Panc1 (cell line): ENCODE measurements around the gene LRRC23. TPM values are rescaled to one million over a fixed set of nuclear protein-coding genes. Genes with fewer than 3 reads are reported as not detected.

Experiments
- ATAC-seq: fragments of 200-7000 bp; cut with Tn5 transposase; 2 replicates; pipeline ENCODE4 v1.9.1; 2020; ENCODE audit warnings: mild to moderate bottlenecking, moderate library complexity
- BruUV-seq: library from RNA; stranded (reverse); fragments of 400-500 nt; replicated peaks from 2 replicates; lab custom pipeline; 2021; lab: Mats Ljungman, UMichigan
- CTCF ChIA-PET: fragments of 300-600 bp; sonication (Branson Sonifier 250); formaldehyde crosslinking; loops from one replicate; lab custom pipeline; 2022; ENCODE audit warnings: antibody characterized with exemption; lab: Charles Lee
- POLR2A ChIA-PET: fragments of 300-600 bp; sonication (Branson Sonifier 250); formaldehyde crosslinking; loops from one replicate; lab custom pipeline; 2022; ENCODE audit warnings: antibody characterized with exemption; lab: Charles Lee
- DNase-seq: peaks from one replicate; pipeline ENCODE4 v3.0.0-alpha.2; 2010; ENCODE audit warnings: low read depth, low spot score
- H3K27ac ChIP-seq: 2 replicates; pipeline ENCODE4 v1.5.1; 2011; ENCODE audit warnings: mild to moderate bottlenecking, low read length, inconsistent platforms
- H3K27me3 ChIP-seq: fragments of 200-500 bp; sonication (Bioruptor generic); 2 replicates; pipeline ENCODE4 v1.6.0; 2014; ENCODE audit warnings: low read length, inconsistent platforms; ENCODE audit not compliant: control insufficient read depth, insufficient read depth
- H3K36me3 ChIP-seq: fragments of 200-500 bp; sonication (Bioruptor generic); 2 replicates; pipeline ENCODE4 v1.5.1; 2014; ENCODE audit warnings: inconsistent platforms, mild to moderate bottlenecking, low read length, moderate library complexity; ENCODE audit not compliant: control insufficient read depth, insufficient read depth
- H3K4me1 ChIP-seq: 2 replicates; pipeline ENCODE4 v1.5.1; 2011; ENCODE audit warnings: inconsistent platforms, mild to moderate bottlenecking, low read length, moderate library complexity; ENCODE audit not compliant: control insufficient read depth, insufficient read depth
- H3K4me3 ChIP-seq, 2 experiments: 2 replicates each; pipeline ENCODE4 v1.5.1; 2011 to 2012; ENCODE audit warnings: low read depth in 2 of 2, low read length in 2 of 2, mild to moderate bottlenecking in 2 of 2, inconsistent platforms in 1 of 2, moderate library complexity in 1 of 2
- H3K9me3 ChIP-seq: fragments of 200-500 bp; sonication (Bioruptor generic); 2 replicates; pipeline ENCODE4 v1.5.1; 2014; ENCODE audit warnings: low read depth, mild to moderate bottlenecking, inconsistent platforms, low read length, moderate library complexity; ENCODE audit not compliant: control insufficient read depth, insufficient read depth
- CTCF ChIP-seq: fragments of 450-650 bp; IDR thresholded peaks from 2 replicates; pipeline ENCODE4 v1.5.1; 2017; ENCODE audit warnings: mild to moderate bottlenecking
- POLR2AphosphoS5 ChIP-seq: IDR thresholded peaks from 2 replicates; pipeline ENCODE4 v1.6.1; 2012; ENCODE audit warnings: mild to moderate bottlenecking, low read depth, low read length, moderate library complexity
- SIN3A ChIP-seq: IDR thresholded peaks from 2 replicates; pipeline ENCODE4 v1.6.1; 2012; ENCODE audit warnings: low read depth, mild to moderate bottlenecking, low read length, moderate library complexity, borderline replicate concordance; ENCODE audit not compliant: insufficient read depth
- TCF7L2 ChIP-seq: IDR thresholded peaks from 2 replicates; pipeline ENCODE4 v1.6.1; 2011; ENCODE audit warnings: mild to moderate bottlenecking, low read depth, low read length, inconsistent platforms
- in situ Hi-C: cut with HindIII; loops from 2 replicates; pipeline ENCODE4 v1.10.0; 2016; ENCODE audit warnings: low sequenced_read_pairs, low pct_unique_long_range_greater_than_20kb
- intact Hi-C: fragments of 100-400 bp; cut with micrococcal nuclease; formaldehyde crosslinking; loops from one replicate; pipeline ENCODE4 v1.10.0; 2022; ENCODE audit not compliant: unreplicated experiment
- total RNA-seq: library from RNA; stranded (reverse); gene quantifications from one replicate; pipeline ENCODE4 v1.2.1, GENCODE V29; 2021; ENCODE audit not compliant: unreplicated experiment
- TF ChIP-seq, protein P1 (sequence below), 2 experiments: IDR thresholded peaks; 2 replicates each; pipeline ENCODE4 v1.6.1; 2011 to 2012; ENCODE audit warnings: low read depth in 2 of 2, control low read depth in 1 of 2, low read length in 1 of 2, mild to moderate bottlenecking in 1 of 2, moderate library complexity in 1 of 2; ENCODE audit not compliant: insufficient read depth in 1 of 2

LRRC23 gene
- total RNA-seq, 1 experiment from 2014 or later: 6.5 TPM

DNA sequence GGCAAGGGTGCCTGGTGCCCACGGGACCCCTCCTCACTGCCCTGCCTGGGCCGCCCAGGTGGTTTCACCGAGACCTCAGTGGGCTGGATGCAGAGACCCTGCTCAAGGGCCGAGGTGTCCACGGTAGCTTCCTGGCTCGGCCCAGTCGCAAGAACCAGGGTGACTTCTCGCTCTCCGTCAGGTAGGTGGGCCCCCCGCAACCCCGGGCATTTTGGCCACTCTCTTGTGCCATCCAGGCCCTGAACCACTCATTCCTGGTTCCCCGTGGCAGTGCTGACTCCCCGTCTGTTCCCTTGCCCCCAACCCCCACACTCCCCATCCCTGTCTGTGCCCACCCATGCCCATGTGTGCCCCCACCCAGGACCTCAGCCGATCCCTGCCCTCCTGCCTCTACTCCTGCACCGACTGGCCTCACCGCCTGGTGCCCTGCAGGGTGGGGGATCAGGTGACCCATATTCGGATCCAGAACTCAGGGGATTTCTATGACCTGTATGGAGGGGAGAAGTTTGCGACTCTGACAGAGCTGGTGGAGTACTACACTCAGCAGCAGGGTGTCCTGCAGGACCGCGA lies 47.0 kb downstream of the LRRC23 start:
- CTCF ChIA-PET: no interaction called here
- ATAC-seq: no peak
- H3K27ac ChIP-seq: no peak overlapping the region

DNA sequence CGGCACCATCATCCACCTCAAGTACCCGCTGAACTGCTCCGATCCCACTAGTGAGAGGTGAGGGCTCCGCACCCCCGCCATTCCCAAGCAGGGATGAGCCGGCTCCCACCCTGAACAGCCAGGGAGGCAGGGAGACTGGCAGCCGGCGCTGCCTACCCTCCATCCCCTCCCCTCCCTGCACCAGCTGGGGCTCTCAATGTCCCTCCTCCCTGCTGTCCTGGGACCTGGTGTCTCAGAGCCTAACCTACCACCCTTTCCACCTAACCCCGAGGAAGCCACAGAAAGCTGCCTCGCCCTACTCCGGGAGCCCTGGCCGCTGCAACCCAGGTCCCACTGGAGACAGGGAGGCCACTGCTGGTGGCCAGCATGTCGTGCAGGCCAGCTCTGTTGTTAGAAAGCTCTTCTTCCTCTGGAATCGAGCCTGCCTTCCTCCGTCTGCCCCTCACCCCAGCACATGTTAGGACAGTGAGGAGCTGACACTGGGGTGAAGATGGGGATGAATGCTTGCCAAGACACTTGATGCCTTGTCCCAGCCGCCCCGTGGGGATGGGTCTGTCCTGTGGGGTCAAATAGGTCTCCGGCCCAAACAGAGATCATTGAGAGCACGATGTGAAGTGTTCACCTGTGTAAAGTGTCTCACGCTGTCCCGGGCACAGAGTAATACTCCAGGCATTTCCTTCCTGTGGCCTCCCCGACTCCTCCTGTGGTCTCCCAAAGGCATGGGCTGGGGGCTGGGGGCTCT lies 47.7 kb downstream of the LRRC23 start:
- ATAC-seq (no peak), DNase-seq (no peak)
- H3K27me3 ChIP-seq: no peaks in the 10 kb centered on the region
- intact Hi-C loops: no loop called here
- TF ChIP-seq CTCF (no peak), SIN3A (no peak), TCF7L2 (no peak), POLR2AphosphoS5 (no peak)
- TF ChIP-seq, protein P1, sequence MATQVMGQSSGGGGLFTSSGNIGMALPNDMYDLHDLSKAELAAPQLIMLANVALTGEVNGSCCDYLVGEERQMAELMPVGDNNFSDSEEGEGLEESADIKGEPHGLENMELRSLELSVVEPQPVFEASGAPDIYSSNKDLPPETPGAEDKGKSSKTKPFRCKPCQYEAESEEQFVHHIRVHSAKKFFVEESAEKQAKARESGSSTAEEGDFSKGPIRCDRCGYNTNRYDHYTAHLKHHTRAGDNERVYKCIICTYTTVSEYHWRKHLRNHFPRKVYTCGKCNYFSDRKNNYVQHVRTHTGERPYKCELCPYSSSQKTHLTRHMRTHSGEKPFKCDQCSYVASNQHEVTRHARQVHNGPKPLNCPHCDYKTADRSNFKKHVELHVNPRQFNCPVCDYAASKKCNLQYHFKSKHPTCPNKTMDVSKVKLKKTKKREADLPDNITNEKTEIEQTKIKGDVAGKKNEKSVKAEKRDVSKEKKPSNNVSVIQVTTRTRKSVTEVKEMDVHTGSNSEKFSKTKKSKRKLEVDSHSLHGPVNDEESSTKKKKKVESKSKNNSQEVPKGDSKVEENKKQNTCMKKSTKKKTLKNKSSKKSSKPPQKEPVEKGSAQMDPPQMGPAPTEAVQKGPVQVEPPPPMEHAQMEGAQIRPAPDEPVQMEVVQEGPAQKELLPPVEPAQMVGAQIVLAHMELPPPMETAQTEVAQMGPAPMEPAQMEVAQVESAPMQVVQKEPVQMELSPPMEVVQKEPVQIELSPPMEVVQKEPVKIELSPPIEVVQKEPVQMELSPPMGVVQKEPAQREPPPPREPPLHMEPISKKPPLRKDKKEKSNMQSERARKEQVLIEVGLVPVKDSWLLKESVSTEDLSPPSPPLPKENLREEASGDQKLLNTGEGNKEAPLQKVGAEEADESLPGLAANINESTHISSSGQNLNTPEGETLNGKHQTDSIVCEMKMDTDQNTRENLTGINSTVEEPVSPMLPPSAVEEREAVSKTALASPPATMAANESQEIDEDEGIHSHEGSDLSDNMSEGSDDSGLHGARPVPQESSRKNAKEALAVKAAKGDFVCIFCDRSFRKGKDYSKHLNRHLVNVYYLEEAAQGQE (IDR thresholded peaks at IDR 0.05; ENCODE audit: insufficient read depth in 1 of 2, low read depth in 2 of 2, low read length in 1 of 2): no peak
- H3K27ac ChIP-seq: no peak overlapping the region
- CTCF ChIA-PET: no interaction called here
- no peaks in the 10 kb centered on the region for H3K36me3 ChIP-seq
- POLR2A ChIA-PET: interaction anchor here (0.7 kb wide), 1 partner anchor 138 kb away, joined by 3 read pairs; no protein-coding TSS in a partner anchor
- no peaks in the 10 kb centered on the region for H3K4me1 ChIP-seq
- H3K4me3 ChIP-seq: no peak overlapping the region
- in situ Hi-C loops: no loop called here
- BruUV-seq: no TSS peak
- no peaks in the 10 kb centered on the region for H3K9me3 ChIP-seq

More for the DNA sequence above, 47.0 kb downstream of the LRRC23 start:
- Histone ChIP-seq H3K27me3 (no peaks in the 10 kb centered on the region), H3K36me3 (no peaks in the 10 kb centered on the region), H3K9me3 (no peaks in the 10 kb centered on the region), H3K4me1 (no peaks in the 10 kb centered on the region), H3K4me3 (no peak overlapping the region)
- no peak for DNase-seq
- intact Hi-C loops (no loop called here), in situ Hi-C loops (no loop called here)
- BruUV-seq: no TSS peak
- POLR2A ChIA-PET: no interaction called here
- no peak for TF ChIP-seq CTCF
- TF ChIP-seq TCF7L2: no peak
- TF ChIP-seq POLR2AphosphoS5: no peak
- no peak for TF ChIP-seq SIN3A
- TF ChIP-seq, protein P1 (IDR thresholded peaks at IDR 0.05; ENCODE audit: insufficient read depth in 1 of 2, low read depth in 2 of 2, low read length in 1 of 2): no peak
